HUDEP-2 (cell line): ENCODE results near the gene AIPL1.

ENCODE experiments used
- DNase-seq, 76 experiments: peaks; one replicate each; lab custom pipeline; 2025; ENCODE audit not compliant: unreplicated experiment in 76 of 76; lab: John Stamatoyannopoulos, UW

Gene AIPL1

GRCh38 chr17:6467567-6467966 lies 32.6 kb upstream of the AIPL1 start:
- DNase-seq, result no peak

DNA sequence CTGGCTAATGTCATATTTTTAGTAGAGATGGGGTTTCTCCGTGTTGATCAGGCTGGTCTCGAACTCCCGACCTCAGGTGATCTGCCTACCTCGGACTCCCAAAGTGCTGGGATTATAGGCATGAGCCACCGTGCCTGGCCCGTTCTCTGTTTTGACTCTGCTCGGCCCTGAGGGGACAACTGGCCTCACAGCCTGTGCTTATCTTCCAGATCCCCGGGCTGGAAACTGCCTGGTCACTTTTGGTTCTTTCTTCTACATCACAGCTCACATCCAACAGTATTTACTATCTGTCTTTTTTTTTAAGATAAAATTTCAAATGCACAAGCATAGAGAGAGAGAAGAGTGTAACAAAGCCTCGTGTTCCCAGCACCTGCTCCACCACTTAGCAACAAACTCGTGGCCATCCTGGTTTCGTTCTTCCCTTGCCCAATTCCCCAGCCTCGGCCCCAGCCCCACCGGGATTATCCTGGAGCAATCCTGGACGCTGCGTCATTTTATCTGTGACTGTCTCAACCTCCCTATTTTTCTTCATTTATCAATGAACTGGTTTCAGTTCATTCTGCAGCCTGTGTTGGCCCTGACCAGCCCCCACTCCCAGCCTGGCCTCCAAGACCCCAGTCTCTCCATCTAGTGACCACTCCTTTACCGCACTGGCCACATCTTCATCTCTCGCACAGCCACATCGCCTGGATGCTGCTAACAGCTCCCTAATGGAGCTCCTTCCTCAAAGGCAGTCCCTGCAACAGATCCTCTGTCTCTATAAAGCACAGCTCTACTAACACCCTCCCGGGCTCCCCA lies 30.5 kb upstream of the AIPL1 start:
- no peak for DNase-seq

- no peak for DNase-seq
Measured at GRCh38 chr17:6464446-6465041, 29.6 kb upstream of the AIPL1 start.

DNA sequence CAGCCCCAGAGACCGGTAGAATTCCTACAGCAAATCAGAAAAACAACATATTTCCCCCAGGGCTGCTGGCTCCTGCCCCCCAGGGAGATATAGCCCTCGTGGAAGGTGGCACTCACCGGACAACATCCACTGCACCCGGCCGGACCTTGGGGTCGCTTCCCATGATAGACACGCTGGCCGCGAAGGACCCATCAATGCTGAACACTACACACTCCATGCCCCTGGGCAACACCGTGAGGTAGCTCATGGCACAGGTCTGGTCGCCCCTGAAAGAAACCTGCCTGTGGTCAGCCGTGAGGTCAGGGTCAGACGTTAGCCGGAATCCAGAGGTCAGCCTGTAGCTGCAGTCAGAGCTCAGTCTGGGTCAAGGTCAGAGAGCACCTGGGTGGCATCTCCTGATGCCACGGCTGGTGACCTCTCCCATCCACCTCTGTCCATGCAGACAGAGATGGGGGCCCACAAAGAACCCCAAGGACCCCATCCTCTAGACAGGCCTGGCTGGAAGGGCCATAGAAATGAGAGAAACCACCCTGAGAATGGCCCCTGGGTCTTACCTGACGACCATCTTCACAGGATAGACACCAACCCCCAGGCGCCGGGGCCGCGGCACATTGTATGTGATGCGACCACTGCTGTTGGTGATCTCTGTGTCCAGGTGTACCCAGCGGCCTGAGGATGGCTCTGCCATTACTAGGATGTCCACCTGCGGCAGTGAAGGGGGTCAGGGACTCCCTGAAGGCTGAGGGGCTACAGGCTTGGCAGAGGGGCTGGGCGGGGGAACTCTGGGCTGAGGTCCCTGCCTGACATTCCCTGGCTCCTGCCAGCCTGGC lies 28.9 kb upstream of the AIPL1 start:
- no peak for DNase-seq

GRCh38 chr17:6462692-6463091 lies 27.8 kb upstream of the AIPL1 start:
- DNase-seq, result no peak

GRCh38 chr17:6461792-6462524 lies 27.0 kb upstream of the AIPL1 start:
- no peak for DNase-seq

DNA sequence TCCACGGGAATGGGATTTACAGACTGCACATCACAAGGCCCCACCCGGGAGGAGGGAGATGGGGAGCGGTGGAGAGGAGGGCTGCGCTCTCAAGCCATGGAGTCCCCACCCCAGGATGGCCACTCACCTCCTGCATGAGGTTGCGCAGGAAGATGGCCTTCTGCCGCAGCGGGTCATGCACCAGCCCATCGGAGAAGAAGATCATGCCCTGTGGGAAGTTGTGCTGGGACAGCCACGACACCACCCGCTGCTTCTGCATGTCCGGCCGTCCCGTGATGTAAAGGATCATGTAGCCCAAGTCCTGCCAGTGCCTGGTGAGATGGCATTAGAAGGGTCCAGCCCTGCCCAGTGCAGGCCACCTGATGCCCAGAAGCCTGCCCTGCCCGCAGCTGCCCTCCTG lies 26.3 kb upstream of the AIPL1 start:
- no peak for DNase-seq

DNA sequence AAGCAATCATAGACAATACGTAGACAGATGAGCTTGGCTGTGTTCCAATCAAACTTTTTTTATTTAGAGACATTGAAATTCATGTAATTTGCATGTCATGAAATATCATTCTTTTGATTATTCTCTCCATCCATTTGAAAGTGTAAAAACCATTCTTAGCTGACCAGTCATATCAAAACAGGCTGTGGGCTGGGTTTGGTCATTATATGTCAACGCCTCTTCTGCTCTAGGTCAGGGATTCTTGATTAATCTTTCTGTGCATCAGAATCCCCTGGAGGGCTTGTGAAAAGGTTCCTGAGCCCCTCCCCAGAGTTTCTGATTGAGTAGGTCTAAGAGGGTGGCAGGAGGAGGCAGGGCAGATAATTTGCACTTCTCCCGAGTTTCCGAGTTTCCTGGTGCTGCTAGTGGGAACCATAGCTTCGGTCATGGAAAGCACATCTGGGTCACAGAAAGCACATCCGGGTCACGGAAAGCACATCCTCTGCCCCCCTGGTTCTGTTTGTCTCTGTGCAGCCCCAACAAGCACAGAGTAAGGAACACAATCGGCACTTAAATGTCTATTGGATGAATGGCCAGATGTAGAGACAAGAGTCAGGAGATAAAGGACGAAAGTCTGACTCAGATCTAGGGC lies 25.7 kb upstream of the AIPL1 start:
- no peak for DNase-seq

- DNase-seq, result no peak
Measured at GRCh38 chr17:6458460-6458950, 23.6 kb upstream of the AIPL1 start.

GRCh38 chr17:6457688-6458459 lies 23.0 kb upstream of the AIPL1 start:
- no peak for DNase-seq

DNA sequence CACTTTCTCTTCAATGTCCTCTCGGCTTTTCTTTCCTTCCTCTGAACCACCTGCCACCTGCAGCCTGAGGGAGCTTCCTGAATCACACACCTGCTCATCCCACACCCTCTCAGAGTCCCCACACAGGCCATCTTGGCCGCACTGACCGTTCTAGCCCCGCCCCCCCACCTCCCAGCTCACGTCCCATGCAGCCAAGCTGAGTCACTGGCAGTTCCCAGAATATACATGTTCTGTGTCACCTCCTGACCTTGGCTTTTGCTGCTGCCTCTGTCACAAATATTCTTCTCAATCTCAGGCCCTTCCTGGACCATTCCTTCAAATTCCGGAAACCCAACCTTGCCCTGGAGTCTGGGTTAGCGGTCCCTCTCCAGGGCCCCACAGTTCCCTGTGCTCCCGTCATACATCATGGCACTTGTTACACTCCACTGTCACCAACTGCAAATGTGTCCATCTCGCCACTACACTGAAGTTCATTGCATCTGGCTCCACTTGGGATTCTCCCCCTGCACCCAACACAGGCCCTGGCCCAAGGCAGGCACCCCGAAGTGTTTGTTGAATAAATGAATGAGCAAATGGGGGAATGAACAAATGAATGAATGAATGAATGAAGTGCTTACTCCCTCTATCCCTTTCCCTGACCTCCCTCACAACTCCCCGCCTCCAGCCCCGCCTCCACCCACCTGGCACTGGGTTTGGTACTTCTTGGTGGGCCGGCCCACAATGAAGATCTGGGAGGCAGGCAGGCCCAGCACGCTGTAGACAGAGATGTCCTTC lies 22.2 kb upstream of the AIPL1 start:
- peak in 8 of 76 experiments; percentile 3 to 24 (median 8) for DNase-seq

DNA sequence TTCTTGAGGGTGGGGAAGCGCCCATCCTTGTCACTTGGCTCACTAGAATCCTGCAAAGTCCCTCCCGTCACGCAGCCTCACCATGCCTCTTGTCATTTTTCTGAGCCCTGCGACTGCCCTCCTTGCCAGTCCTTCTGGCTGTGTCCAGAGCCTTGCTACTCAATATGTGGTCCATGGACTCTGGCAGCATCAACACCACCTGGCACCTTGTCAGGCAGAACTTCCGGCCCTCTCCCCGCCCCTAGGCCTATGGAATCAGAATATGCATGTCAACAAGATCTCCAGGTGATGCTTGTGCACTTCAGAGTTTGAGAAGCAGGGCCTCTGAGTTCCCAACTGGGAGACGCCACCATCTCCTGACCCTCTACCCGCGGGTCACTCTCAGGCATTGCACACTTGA lies 21.4 kb upstream of the AIPL1 start:
- no peak for DNase-seq

- no peak for DNase-seq
Measured at GRCh38 chr17:6455321-6455705, 20.4 kb upstream of the AIPL1 start.

DNA sequence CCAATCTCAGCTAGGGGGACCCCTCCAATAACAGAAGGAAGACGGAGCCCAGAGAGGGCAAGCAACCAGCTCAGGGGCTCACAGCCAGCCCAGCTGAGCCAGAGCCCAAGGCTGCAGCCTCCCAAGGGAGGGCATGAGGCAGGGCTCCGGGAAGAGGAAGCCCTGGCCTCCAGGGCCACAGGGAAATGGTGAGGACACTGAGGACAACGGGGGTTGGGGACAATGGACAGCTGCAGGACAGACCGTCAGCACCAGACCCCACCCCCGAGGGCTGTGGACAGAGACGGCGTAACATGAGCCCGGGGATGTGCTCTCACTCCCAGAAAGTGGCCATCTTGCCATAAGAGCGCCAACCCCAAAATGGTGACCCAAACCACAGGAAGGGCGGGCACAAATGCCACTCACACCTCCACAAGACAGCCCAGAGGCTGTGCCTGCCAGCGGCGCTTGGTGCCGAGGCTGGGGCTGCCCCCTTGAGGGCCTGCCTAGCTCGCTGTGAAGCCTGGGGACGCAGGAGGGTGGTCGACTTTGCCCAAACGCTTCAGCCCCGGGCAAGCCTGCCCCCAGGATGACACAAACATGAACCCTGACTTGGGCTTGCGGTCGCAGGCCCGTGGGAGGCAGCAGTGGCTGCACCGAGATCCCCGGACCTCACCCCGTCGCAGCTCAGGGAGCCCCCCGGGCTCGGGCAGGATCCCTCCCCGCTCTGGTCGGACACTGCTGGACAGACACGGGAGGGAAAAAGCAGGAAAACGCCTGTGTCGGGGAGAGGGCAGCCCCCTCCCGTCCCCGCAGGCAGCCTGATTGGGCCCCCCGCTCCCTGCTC lies 19.8 kb upstream of the AIPL1 start:
- DNase-seq, result no peak

DNA sequence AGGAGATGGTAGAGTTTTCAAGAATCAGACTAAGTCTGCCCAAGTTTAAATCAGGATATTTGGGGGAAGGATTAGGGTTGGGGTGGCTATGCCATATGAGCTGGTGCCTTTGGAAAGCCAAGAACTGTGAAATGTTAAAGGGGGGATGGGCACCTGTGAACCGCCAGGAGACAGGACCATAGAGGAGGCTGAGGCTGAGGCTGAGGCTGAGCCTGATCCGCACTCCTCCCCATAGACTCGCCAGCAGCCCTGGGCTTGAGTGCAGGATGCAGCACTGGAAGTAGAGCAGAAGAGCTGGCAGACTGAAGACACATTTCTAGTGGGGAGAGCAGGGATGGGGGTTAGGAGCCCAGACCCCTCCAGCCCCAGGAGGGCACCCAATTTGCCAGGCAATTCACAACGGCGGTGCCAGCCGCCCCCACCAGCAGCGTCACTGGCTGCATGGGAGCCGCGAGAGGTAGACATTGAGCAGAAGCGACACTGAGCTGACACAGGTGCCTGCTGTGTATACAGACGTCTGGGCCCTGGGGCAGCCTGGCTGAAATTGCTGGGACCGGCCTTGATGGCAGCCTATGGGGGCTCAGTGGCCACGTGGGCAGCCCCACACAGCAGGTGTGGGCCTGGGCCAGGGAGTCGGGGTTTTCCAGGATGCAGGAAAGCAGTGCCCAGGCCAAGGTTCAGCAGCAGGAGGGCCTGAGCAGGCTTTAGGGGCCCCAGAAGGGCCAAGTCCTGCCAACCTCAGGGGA lies 18.5 kb upstream of the AIPL1 start:
- DNase-seq, result no peak

DNA sequence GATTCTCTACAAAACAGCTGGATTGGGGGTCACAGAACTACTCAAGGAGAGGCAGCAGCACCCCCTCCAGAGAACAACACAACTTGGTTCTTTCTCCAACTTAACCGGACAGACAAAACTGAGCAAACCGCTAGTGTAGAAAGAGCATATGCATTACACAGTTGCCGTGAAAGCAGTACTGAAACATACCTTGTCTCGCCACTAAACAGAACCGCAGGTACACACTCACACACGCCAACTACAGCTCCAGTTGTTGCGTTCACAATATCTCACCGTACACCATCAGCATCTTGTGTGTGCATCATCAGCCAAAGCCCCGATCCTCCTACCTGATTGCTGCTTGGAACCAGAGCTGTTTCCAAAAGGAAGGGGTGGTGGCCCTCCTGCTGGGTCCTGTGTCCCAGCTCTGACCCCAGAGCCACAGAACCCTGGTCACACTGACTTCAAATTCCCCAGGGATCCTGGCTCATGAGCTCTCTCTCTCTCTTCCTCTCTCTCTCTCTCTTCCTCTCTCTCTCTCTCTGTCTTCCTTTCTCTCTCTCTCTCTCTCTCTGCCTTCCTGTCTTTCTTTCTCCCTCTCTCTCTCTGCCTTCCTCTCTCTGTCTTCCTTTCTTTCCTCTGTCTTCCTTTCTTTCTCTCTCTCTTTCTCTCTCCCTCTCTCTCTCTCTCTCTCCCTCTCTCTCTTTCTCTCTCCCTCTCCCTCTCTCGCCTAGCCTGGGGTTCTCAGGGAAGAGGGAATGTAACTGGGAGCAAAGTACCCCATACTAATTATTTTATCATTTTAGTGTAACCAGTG lies 17.7 kb upstream of the AIPL1 start:
- no peak for DNase-seq
